CD14-positive monocyte (primary cell): ENCODE measurements around the gene NCOA5. TPM values are rescaled to one million over a fixed set of nuclear protein-coding genes. Genes with fewer than 3 reads are reported as not detected.

ENCODE experiments used
- DNase-seq, 3 donors: peaks; one replicate each; pipeline ENCODE4 v3.0.0-alpha.2; 2011 to 2022
- H2AFZ ChIP-seq: 2 replicates; pipeline ENCODE4 v1.6.0; 2012; ENCODE audit warnings: mild to moderate bottlenecking, low read depth, low read length, inconsistent platforms; ENCODE audit not compliant: insufficient read depth, poor library complexity, severe bottlenecking
- H3K27ac ChIP-seq, 2 donors: 1 replicate in 1 of 2; 2 replicates in 1 of 2; pipeline ENCODE4 v1.5.1; 2012 to 2013; ENCODE audit warnings: low read length in 2 of 2, control low read depth in 1 of 2, inconsistent platforms in 1 of 2, low read depth in 1 of 2, mild to moderate bottlenecking in 1 of 2
- H3K27me3 ChIP-seq, 2 donors: one replicate each; pipeline versions ENCODE4 v1.6.0 to v1.6.1; 2011 to 2013; ENCODE audit warnings: low read length in 2 of 2; ENCODE audit not compliant: control insufficient read depth in 2 of 2, insufficient read depth in 2 of 2
- H3K36me3 ChIP-seq, 2 donors: replicated peaks in 1 of 2; 1 replicate in 1 of 2; 2 replicates in 1 of 2; pipeline versions ENCODE4 v1.5.1 to v1.6.1; 2012 to 2013; ENCODE audit warnings: low read length in 2 of 2, control low read depth in 1 of 2, inconsistent platforms in 1 of 2, mild to moderate bottlenecking in 1 of 2; ENCODE audit not compliant: insufficient read depth in 2 of 2, control insufficient read depth in 1 of 2
- H3K4me1 ChIP-seq, 2 donors: 1 replicate in 1 of 2; 2 replicates in 1 of 2; pipeline versions ENCODE4 v1.5.1 to v1.6.1; 2012 to 2013; ENCODE audit warnings: low read length in 2 of 2, control low read depth in 1 of 2, inconsistent platforms in 1 of 2, mild to moderate bottlenecking in 1 of 2, moderate library complexity in 1 of 2; ENCODE audit not compliant: insufficient read depth in 2 of 2, control insufficient read depth in 1 of 2
- H3K4me2 ChIP-seq: replicated peaks from 2 replicates; pipeline ENCODE3; 2012; ENCODE audit warnings: low read length, moderate library complexity, mild to moderate bottlenecking; ENCODE audit not compliant: poor library complexity, severe bottlenecking; ENCODE audit errors: extremely low read depth
- H3K4me3 ChIP-seq, 3 experiments: fragments of 200-600 bp in 1 of 3; sonication (generic) in 1 of 3; replicated peaks in 1 of 3; 1 replicate in 2 of 3; 2 replicates in 1 of 3; pipeline ENCODE4 v1.5.1; 2011 to 2013; ENCODE audit warnings: low read length in 3 of 3, mild to moderate bottlenecking in 3 of 3, control low read depth in 2 of 3, low read depth in 2 of 3, inconsistent platforms in 1 of 3, moderate library complexity in 1 of 3
- H3K79me2 ChIP-seq: 2 replicates; pipeline ENCODE4 v1.6.0; 2012; ENCODE audit warnings: mild to moderate bottlenecking, control low read depth, inconsistent platforms, low read length, moderate library complexity; ENCODE audit not compliant: insufficient read depth
- H3K9ac ChIP-seq: 2 replicates; pipeline ENCODE4 v1.6.0; 2017; ENCODE audit warnings: low read length, mild to moderate bottlenecking; ENCODE audit not compliant: insufficient read depth, poor library complexity, severe bottlenecking
- H3K9me3 ChIP-seq, 2 donors: replicated peaks in 1 of 2; 1 replicate in 1 of 2; 2 replicates in 1 of 2; pipeline versions ENCODE4 v1.5.1 to v1.6.1; 2012 to 2013; ENCODE audit warnings: low read length in 2 of 2, control low read depth in 1 of 2; ENCODE audit not compliant: control insufficient read depth in 1 of 2, insufficient read depth in 1 of 2
- H4K20me1 ChIP-seq: 2 replicates; pipeline ENCODE4 v1.6.0; 2012; ENCODE audit warnings: mild to moderate bottlenecking, low read length, control low read depth, moderate library complexity; ENCODE audit not compliant: insufficient read depth
- H3K27ac Mint-ChIP-seq, 7 donors: one replicate each; pipeline ENCODE4 v1.8.0; 2020; ENCODE audit warnings: mild to moderate bottlenecking in 7 of 7, mixed read lengths in 7 of 7, moderate library complexity in 6 of 7, inconsistent platforms in 2 of 7
- H3K27me3 Mint-ChIP-seq, 3 donors: one replicate each; pipeline ENCODE4 v1.8.0; 2021 to 2022; ENCODE audit warnings: low read depth in 3 of 3, mild to moderate bottlenecking in 3 of 3, mixed read lengths in 3 of 3, moderate library complexity in 3 of 3, inconsistent platforms in 1 of 3
- H3K36me3 Mint-ChIP-seq, 2 donors: one replicate each; pipeline ENCODE4 v1.8.0; 2020; ENCODE audit warnings: mixed read lengths in 2 of 2, inconsistent platforms in 1 of 2, mild to moderate bottlenecking in 1 of 2
- H3K4me1 Mint-ChIP-seq: one replicate; pipeline ENCODE4 v1.8.0; 2020; ENCODE audit warnings: mild to moderate bottlenecking, mixed read lengths
- H3K4me3 Mint-ChIP-seq, 2 donors: one replicate each; pipeline ENCODE4 v1.8.0; 2020; ENCODE audit warnings: mild to moderate bottlenecking in 2 of 2, mixed read lengths in 2 of 2, moderate library complexity in 1 of 2
- H3K9me3 Mint-ChIP-seq, 7 donors: one replicate each; pipeline ENCODE4 v1.8.0; 2020 to 2022; ENCODE audit warnings: mixed read lengths in 7 of 7, mild to moderate bottlenecking in 6 of 7, moderate library complexity in 6 of 7, inconsistent platforms in 2 of 7
- CTCF ChIP-seq: fragments of 200-600 bp; IDR thresholded peaks from one replicate; pipeline ENCODE4 v1.8.0; 2022; ENCODE audit warnings: antibody characterized with exemption, mild to moderate bottlenecking
- WGBS: methylation state at CpG from one replicate; pipeline ENCODE4 v1.1.5; 2013; ENCODE audit warnings: missing lambda C conversion rate; ENCODE audit not compliant: insufficient coverage; 5-methylcytosine and 5-hydroxymethylcytosine counted together
- intact Hi-C, 2 donors: fragments of 100-400 bp; cut with micrococcal nuclease; formaldehyde crosslinking; loops; one replicate each; pipeline versions ENCODE4 v1.15.0 to v1.15.1; 2023
- polyA plus RNA-seq, 3 donors: library from polyadenylated mRNA; depleted of rRNA in 1 of 3; unstranded in 2 of 3; stranded (reverse) in 1 of 3; fragments of 300-500 nt in 2 of 3; fragments of >200 nt in 1 of 3; fragmentation: Illumina TruSeq in 2 of 3; gene quantifications; 1 replicate in 2 of 3; 2 replicates in 1 of 3; pipeline ENCODE4 v1.2.3, GENCODE V29; 2012 to 2021

Gene NCOA5
- polyA plus RNA-seq, 3 donors: 4.5 to 10.2 (median 6.0) TPM

DNA sequence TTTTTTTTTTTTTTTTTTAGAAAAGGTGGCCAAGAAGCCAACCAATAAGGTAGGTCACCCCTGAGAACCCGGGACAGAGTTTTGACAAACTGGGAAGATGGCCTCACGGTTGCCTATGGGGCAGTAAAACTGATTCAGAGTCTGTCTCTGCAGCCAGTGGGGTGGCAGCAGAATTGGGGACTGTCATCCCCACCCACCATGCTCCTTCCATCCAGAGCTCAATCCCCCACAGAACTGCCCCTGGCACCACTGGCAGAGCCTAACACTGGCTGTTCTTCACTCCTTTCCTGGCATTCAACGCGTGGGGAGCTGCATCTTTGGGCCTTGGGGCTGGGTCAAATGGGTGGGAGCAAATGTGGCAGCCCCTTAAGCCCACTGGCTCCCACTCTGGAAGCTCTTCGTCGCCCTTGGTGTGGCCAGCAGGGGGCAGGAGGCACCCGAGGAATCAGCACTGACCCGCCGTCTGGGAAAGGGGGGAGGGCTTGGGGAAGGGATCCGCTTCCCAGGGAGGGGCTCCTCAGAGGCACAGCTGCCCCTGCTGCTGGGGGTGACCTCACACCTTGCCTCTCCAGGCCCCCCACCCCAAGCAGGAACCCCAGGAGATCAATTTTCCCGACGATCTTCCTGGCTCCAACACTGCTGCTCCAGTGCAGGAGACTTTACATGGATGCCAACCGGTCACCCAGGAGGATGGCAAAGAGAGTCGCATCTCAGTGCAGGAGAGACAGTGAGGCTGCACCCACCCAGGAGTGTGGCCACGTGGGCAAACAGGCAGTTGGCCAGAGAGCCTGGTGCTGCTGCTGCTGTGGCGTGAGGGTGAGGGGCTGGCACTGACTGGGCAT, 38.8 kb upstream of the NCOA5 start:
- TF ChIP-seq CTCF: peak; percentile 63
- no peak for DNase-seq
- Histone ChIP-seq H3K79me2 (no peaks in the 10 kb centered on the region), H3K36me3 (peaks cover 0 to 6% of the 10 kb centered on the region in 2 donors), H3K4me1 (no peaks in the 10 kb centered on the region), H3K9me3 (no peaks in the 10 kb centered on the region), H4K20me1 (peaks cover 6% of the 10 kb centered on the region), H3K4me3 (no peak overlapping the region), H3K27me3 (peaks cover 0 to 7% of the 10 kb centered on the region in 2 donors), H2AFZ (no peak overlapping the region), H3K4me2 (no peak overlapping the region), H3K9ac (no peak overlapping the region), H3K27ac (no peak overlapping the region)
- Mint-ChIP-seq H3K9me3 (peaks cover 0 to 2% (median 0%) of the 10 kb centered on the region in 7 donors), H3K36me3 (peaks cover 11 to 24% of the 10 kb centered on the region in 2 donors), H3K4me3 (no peak overlapping the region), H3K27me3 (peaks cover 28 to 45% (median 31%) of the 10 kb centered on the region in 3 donors), H3K27ac (no peak overlapping the region), H3K4me1 (peaks cover 4% of the 10 kb centered on the region)
- intact Hi-C loops: no loop called here
- 90% methylated on average over 8 of the region's 16 CpGs for WGBS

DNA sequence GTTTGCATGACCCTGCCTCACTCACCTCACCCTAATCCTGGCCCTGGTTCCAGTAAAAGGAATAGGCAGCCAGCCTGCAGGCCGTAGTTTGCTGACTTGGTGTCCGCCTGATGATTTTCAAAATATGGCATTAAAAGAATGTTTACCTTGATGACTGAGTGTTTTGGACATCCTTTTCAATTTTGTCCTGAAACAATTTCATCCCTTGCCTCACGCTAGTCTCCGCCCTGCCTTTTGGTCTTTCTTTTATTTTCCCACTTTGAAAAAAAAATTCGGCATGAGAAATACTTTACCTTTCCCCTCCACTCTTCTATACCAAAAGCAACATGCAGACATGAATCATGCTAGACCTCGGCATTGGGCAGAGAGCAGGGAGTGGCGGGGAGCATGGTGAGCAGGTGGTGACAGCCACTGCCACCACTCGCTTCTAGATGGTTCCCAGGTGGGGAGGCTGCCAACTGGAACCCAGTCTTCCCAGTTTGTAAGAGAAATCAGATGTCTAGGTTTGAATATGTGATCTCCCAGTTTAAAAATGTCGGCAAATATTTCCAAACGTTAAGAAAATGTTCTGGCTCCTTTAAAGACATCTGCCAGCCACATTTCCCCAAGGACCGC, 37.7 kb upstream of the NCOA5 start:
- peaks cover under 1% of the 10 kb centered on the region for H3K4me1 Mint-ChIP-seq
- H3K36me3 ChIP-seq: peaks cover 0 to 16% of the 10 kb centered on the region in 2 donors
- H3K79me2 ChIP-seq: no peaks in the 10 kb centered on the region
- no peak overlapping the region for H3K4me3 Mint-ChIP-seq
- H3K27me3 Mint-ChIP-seq: peaks cover 28 to 44% (median 28%) of the 10 kb centered on the region in 3 donors
- no peak overlapping the region for H2AFZ ChIP-seq
- peaks cover 14 to 33% of the 10 kb centered on the region in 2 donors for H3K36me3 Mint-ChIP-seq
- no peak overlapping the region for H3K4me2 ChIP-seq
- H3K27me3 ChIP-seq: peaks cover 0 to 7% of the 10 kb centered on the region in 2 donors
- intact Hi-C loops: no loop called here
- peaks cover 6% of the 10 kb centered on the region for H4K20me1 ChIP-seq
- H3K4me3 ChIP-seq: no peak overlapping the region
- peak overlapping the region in 1 of 7 donors; percentile 31 for H3K27ac Mint-ChIP-seq
- H3K9me3 ChIP-seq: no peaks in the 10 kb centered on the region
- no peak for DNase-seq
- H3K4me1 ChIP-seq: no peaks in the 10 kb centered on the region
- 86% methylated on average over 2 of the region's 11 CpGs for WGBS
- peaks cover 0 to 2% (median 0%) of the 10 kb centered on the region in 7 donors for H3K9me3 Mint-ChIP-seq
- TF ChIP-seq CTCF: no peak
- no peak overlapping the region for H3K9ac ChIP-seq
- no peak overlapping the region for H3K27ac ChIP-seq
